ENCODE measurements around the gene STIMATE. TPM values are rescaled to one million over a fixed set of nuclear protein-coding genes. Genes with fewer than 3 reads are reported as not detected.

STIMATE gene
- total RNA-seq, 1 experiment from 2014 or later = 15.7 TPM

DNA sequence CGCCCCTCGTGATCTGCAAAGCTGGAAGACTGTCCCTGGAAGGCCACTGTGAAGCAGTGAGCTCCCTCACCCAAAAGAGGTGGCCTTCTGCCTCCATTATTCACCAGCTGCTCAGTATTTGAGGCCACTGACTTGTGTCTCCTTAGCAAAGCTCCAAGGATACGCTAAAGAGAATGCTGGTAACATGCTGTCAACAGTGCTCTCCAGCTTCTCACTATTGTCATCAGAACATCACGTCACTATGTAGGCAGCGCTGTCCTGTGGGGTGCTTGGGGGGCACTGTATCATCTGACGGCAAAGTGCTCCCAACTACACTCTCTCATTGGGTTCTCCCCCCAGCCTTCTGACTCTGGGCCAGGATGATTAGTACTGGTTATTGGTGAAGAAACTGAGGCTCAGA lies 81.1 kb downstream of the STIMATE start:
- no peaks in the 10 kb centered on the region for H3K27me3 ChIP-seq (ENCODE audit: control insufficient read depth, insufficient read depth, low read length)
- ATAC-seq (no peak), DNase-seq (ENCODE audit: low read depth, low spot score) (no peak)
- CTCF ChIA-PET = no interaction called here
- no TSS peak for BruUV-seq (replicated peaks)
- H3K9me3 ChIP-seq (ENCODE audit: control insufficient read depth, insufficient read depth, low read depth, low read length) = no peaks in the 10 kb centered on the region
- H3K4me3 ChIP-seq (ENCODE audit: low read depth in 2 of 2, low read length in 2 of 2) = no peak overlapping the region
- H3K4me1 ChIP-seq (ENCODE audit: control insufficient read depth, insufficient read depth, low read length) = no peaks in the 10 kb centered on the region
- TF ChIP-seq CTCF (IDR thresholded peaks at IDR 0.05) (no peak), REST (IDR thresholded peaks at IDR 0.05; ENCODE audit: insufficient read depth in 1 of 2, low read depth in 2 of 2, low read length in 1 of 2) (no peak)
- in situ Hi-C loops (cut with HindIII; ENCODE audit: low pct_unique_long_range_greater_than_20kb, low sequenced_read_pairs) (no loop called here), intact Hi-C loops (cut with micrococcal nuclease; ENCODE audit: unreplicated experiment) (no loop called here)
- POLR2A ChIA-PET = interaction anchor here (0.6 kb wide), 1 partner anchor 59 kb away, joined by 7 read pairs; no protein-coding TSS in a partner anchor
- no peak overlapping the region for H3K27ac ChIP-seq (ENCODE audit: low read length)
- no peaks in the 10 kb centered on the region for H3K36me3 ChIP-seq (ENCODE audit: control insufficient read depth, insufficient read depth, low read length)

GRCh38 chr3:52813810-52814209 lies 83.5 kb downstream of the STIMATE start:
- in situ Hi-C loops (cut with HindIII; ENCODE audit: low pct_unique_long_range_greater_than_20kb, low sequenced_read_pairs) = no loop called here
- ChIA-PET CTCF (no interaction called here), POLR2A (no interaction called here)
- TF ChIP-seq CTCF (IDR thresholded peaks at IDR 0.05) = no peak
- no peaks in the 10 kb centered on the region for H3K36me3 ChIP-seq (ENCODE audit: control insufficient read depth, insufficient read depth, low read length)
- BruUV-seq (replicated peaks) = no TSS peak
- no peak overlapping the region for H3K27ac ChIP-seq (ENCODE audit: low read length)
- no peaks in the 10 kb centered on the region for H3K27me3 ChIP-seq (ENCODE audit: control insufficient read depth, insufficient read depth, low read length)
- no peaks in the 10 kb centered on the region for H3K4me1 ChIP-seq (ENCODE audit: control insufficient read depth, insufficient read depth, low read length)
- intact Hi-C loops (cut with micrococcal nuclease; ENCODE audit: unreplicated experiment) = no loop called here
- DNase-seq (ENCODE audit: low read depth, low spot score) (no peak), ATAC-seq (no peak)
- no peak overlapping the region for H3K4me3 ChIP-seq (ENCODE audit: low read depth in 2 of 2, low read length in 2 of 2)
- no peaks in the 10 kb centered on the region for H3K9me3 ChIP-seq (ENCODE audit: control insufficient read depth, insufficient read depth, low read depth, low read length)

DNA sequence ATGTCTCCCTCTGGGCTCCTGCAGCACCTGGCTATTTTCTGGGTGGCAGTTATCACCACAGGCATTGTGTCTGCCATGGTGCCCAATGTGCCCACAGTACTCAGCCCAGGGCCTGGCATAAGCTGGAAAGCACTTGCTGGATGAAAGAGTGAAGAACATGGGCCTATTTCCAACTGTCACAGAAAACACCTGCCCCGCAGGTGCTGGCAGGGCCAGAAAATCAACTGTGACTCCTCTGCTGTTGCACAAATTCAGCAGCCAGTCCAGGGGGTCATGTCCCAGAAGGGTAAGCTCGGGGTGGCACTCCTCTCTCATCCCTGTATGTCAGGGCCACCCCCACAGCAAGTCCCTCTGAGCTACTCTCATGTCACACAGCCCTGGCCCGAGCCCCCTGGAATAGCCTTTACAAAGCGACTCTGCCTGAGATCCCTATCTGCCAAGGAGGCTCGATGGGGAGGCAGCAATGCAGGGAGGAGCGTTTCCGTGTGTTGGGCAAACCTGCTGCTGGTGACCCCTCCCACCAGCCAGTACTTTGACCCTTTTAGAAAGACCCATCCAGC lies 85.8 kb downstream of the STIMATE start:
- intact Hi-C loops (cut with micrococcal nuclease; ENCODE audit: unreplicated experiment) (no loop called here), in situ Hi-C loops (cut with HindIII; ENCODE audit: low pct_unique_long_range_greater_than_20kb, low sequenced_read_pairs) (no loop called here)
- BruUV-seq (replicated peaks) = no TSS peak
- Histone ChIP-seq H3K36me3 (ENCODE audit: control insufficient read depth, insufficient read depth, low read length) (no peaks in the 10 kb centered on the region), H3K4me1 (ENCODE audit: control insufficient read depth, insufficient read depth, low read length) (no peaks in the 10 kb centered on the region), H3K27ac (ENCODE audit: low read length) (no peak overlapping the region), H3K9me3 (ENCODE audit: control insufficient read depth, insufficient read depth, low read depth, low read length) (no peaks in the 10 kb centered on the region), H3K27me3 (ENCODE audit: control insufficient read depth, insufficient read depth, low read length) (no peaks in the 10 kb centered on the region), H3K4me3 (ENCODE audit: low read depth in 2 of 2, low read length in 2 of 2) (no peak overlapping the region)
- TF ChIP-seq CTCF (IDR thresholded peaks at IDR 0.05) = no peak
- no peak for TF ChIP-seq SIN3A (IDR thresholded peaks at IDR 0.05; ENCODE audit: borderline replicate concordance, insufficient read depth, low read depth, low read length)
- no peak for TF ChIP-seq REST (IDR thresholded peaks at IDR 0.05; ENCODE audit: insufficient read depth in 1 of 2, low read depth in 2 of 2, low read length in 1 of 2)
- no peak for TF ChIP-seq POLR2AphosphoS5 (IDR thresholded peaks at IDR 0.05; ENCODE audit: low read depth, low read length)
- TF ChIP-seq TCF7L2 (IDR thresholded peaks at IDR 0.05; ENCODE audit: low read depth, low read length) = no peak
- DNase-seq (ENCODE audit: low read depth, low spot score) = no peak
- POLR2A ChIA-PET = interaction anchor here (0.6 kb wide), 1 partner anchor 332 kb away, joined by 4 read pairs; no protein-coding TSS in a partner anchor
- CTCF ChIA-PET = no interaction called here
- no peak for ATAC-seq

Measured in Panc1 (cell line).